IPS-NIHi7 (cell line): ENCODE data around the gene SLF2.
A peak's percentile ranks its signal among the peaks of the same experiment; 100 is the strongest.

Source experiments
- DNase-seq: peaks from one replicate; pipeline ENCODE4 v3.0.0; 2012; ENCODE audit warnings: mixed read lengths; ENCODE audit errors: extremely low spot score

SLF2 gene

DNA sequence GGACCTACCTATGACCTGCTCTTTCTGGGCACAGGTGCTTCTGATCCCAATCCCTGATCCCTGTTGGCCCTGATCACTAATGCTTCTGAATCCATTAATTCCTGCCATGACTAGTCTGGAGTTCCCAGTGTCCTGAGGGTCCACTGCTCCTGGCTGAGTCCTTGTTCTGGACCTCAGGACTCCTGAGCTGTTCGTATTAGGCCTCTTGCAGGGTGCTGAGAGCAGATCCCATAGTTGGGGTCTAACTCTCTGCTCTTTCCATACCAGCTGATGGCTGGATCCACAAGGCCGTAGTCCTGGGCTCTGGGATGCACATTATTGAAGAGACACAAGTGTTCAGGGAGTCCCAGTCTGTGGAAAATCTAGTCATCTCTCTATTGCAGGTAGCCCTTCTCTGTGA lies 67.5 kb downstream of the SLF2 start:
- DNase-seq, result no peak

GRCh38 chr10:100980711-100981110 lies 67.9 kb downstream of the SLF2 start:
- no peak for DNase-seq

DNA sequence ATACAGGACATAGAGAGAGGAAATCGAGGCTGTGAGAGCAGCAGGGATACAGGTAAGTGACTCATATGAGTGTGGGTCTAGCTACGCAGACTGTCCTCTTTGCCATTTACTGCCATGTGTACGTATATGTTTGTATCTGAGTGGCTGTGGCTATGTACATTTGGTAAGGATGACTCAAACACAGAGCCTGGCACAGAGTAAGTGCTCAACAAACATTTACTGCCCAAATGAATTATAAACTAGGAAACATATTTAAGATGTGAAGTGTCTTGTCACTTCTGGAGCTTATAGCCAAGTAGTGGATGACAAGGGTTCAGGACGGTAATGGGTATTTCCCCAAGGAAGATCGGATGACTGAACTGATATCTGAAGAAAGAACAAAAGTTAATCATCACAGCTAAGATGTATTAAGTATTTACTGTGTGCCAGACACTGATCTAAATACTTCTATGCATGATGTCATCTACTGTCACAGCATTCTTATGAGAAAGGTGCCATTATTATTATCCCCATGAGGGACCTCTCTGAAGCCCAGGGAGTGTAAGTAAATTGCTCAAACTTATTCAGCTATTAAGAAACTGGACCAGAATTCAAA lies 68.5 kb downstream of the SLF2 start:
- no peak for DNase-seq

GRCh38 chr10:100982916-100983830 lies 70.4 kb downstream of the SLF2 start:
- no peak for DNase-seq

DNA sequence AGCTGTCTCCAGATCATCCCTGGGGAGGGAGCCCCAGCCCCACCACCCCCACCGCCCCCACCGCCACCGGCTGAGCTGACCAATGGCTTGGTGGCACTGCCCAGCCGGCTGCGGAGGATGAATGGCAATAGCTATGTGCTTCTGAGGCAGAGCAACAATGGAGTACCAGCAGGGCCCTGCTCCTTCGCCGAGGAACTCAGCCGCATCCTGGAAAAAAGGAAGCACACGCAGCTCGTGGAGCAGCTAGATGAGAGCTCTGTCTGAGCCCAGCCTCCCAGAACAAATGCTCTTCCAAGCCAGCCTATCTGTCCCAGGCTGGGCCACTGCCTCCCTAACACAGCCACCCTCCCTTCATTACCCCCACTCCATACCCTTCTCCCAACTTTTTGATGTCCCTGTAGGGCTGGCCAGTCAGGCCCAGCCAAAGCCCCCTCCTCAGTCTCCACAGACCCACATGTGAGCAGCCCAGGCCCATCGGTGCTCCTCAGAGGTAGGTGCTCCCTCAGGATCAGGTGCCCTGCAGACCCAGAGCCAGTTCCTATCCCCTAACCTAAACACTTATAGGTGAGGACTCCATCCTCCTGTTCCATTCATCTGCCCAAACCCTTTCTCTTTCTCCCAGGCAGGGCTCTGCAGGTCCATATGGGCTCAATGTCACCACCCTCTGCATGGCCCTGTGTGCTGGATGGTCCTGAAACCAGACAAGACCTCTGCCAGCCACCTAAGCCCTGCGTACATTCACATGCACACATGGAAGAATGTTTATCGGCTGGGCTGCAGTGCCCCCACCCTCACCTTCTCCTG lies 71.3 kb downstream of the SLF2 start:
- DNase-seq, result no peak

- DNase-seq, result no peak
These were observed 72.0 kb downstream of the SLF2 start for GRCh38 chr10:100984672-100985177.

- no peak for DNase-seq
These were observed 72.6 kb downstream of the SLF2 start for GRCh38 chr10:100985336-100985735.

- DNase-seq, result no peak
These were observed 73.8 kb downstream of the SLF2 start for GRCh38 chr10:100986623-100986951.

DNA sequence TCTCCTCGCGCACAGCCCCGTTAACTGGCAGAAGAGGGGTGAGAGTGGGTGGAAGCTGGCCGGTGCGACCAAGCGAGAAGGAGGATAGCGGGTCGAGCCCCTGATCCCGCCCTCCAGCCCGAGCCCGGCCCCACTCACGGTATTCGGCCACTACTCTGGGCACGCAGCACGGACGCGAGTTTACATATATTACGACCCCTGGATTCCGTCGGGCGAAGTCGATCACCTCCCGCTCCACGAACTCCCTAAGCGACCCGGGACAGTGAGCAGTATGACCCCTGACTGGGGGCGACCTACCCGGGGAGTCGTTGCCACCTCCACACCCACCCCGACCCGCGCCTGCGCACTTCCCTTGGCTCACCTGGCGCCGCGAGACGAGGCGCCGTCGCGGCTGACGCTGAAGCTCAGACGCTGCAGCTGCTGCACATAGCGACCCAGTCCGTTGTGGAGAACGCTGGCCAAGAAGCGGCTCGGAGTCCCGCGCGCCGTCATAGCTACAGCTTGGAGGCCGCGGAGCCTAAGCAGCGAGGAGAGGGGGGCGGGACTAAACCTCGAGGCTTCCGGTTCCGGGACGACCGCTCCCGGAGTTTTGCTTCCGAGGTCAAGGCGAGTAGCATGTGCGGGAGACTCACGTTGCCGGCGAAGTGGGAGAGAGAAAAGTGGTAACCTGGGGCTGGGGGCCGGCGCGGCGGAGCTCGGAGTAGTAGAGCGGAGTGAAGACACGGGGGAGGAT lies 74.4 kb downstream of the SLF2 start, which contains the start of the genes MRPL43 and TWNK:
MRPL43 (minus strand) TSS at position 546 of the 733 bp plus-strand sequence; CDS start at position 492, 54 bp downstream.
TWNK (plus strand) TSS at position 592 of the 733 bp plus-strand sequence. CDS start 668 bp downstream, outside the sequence.
- peak; percentile 88 for DNase-seq

DNA sequence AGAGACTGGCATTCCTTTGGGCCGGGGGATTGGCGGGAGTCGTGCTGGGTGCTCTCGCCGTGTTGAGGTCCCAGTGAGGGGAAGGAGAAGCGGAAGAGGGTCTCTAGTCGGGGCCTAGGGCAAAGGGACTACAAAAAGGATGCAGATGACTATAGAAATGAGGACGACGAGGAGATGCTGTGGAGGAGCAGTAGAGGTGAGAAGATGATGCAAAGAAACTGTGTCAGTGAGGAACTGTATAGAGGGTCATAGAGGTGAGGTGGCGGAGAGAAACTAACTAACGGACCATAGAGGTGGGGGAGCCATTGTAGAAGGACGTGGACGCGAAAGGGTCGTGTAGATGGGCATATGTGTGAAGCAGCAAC lies 74.9 kb downstream of the SLF2 start:
- DNase-seq, result no peak

GRCh38 chr10:100988166-100988565 lies 75.4 kb downstream of the SLF2 start:
- no peak for DNase-seq

DNA sequence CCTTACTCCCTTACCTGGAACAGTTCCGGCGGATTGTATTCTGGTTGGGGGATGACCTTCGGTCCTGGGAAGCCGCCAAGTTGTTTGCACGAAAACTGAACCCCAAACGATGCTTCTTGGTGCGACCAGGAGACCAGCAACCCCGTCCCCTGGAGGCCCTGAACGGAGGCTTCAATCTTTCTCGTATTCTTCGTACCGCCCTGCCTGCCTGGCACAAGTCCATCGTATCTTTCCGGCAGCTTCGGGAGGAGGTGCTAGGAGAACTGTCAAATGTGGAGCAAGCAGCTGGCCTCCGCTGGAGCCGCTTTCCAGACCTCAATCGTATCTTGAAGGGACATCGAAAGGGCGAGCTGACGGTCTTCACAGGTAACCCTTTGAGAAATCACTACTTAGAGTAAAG lies 76.3 kb downstream of the SLF2 start:
- no peak for DNase-seq

DNA sequence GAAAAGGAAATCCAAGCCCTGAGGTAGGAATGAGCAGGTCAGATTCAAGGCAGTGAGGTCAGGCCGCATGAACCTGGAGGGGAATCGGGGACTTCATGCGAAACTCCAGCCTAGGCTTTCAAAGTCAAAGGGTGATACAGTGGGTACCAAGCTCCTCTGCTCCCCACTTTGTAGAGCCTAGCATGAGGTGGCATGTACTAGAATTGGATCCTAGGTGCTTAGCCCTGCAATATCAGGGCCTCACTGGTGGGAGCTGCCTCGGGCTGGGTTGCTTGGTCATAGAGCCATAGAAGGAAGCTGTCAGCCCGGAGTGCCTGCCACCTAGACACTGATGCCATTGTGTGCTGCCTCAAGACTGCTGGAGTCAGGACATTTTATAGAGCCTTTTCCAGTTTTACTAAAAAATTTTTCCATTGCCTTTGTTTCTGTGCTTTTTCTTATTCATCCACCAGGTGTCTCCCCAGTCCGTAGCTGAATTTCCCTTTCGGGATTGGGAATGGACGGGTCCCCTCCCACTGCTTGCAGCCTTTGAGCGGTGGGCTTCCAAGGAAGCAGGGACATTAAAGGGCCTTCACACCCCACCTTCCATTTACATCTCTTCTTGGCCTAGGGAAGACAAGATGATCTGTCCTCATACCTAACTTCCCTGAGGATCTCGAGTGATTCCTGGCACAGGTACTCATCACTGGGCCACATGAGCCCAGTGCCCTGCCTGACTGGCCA lies 81.4 kb downstream of the SLF2 start:
- DNase-seq, result peak; percentile 53

DNA sequence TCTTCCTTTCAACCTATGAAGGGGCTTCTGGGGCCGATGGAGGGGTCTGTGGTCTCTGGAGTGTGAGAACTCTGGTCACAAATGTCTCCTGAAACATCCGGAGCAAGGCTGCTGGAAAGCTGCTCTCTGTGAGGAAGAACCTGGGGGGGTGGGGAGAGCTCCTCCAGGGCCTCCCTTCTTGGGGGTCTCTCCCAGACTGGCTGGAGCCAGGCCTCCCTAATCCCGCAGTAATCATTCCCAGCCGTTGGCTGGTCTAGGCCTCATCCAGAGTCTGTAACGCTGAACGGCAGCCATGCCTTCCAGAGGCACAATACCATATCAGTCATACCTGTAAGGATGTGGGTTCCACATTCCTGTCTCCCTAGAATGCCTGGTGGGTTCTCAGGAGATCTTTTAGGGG lies 82.4 kb downstream of the SLF2 start:
- no peak for DNase-seq

GRCh38 chr10:100996678-100997359 lies 84.1 kb downstream of the SLF2 start:
- DNase-seq, result peak; percentile 85

GRCh38 chr10:100997360-100998182 lies 84.8 kb downstream of the SLF2 start:
- DNase-seq, result peak; percentile 84

- peak; percentile 78 for DNase-seq
These were observed 85.6 kb downstream of the SLF2 start for GRCh38 chr10:100998183-100998990.

GRCh38 chr10:100998991-100999741 lies 86.4 kb downstream of the SLF2 start:
- DNase-seq, result peak; percentile 74
